K562 (cell line): ENCODE data around the gene AMN1. TPM values are rescaled to one million over a fixed set of nuclear protein-coding genes. Genes with fewer than 3 reads are reported as not detected.

Experiments used
- ARNT ChIP-seq, 2 experiments: fragments of 450-650 bp; IDR thresholded peaks; 2 replicates each; pipeline ENCODE4 v1.6.1; 2016; ENCODE audit warnings: mild to moderate bottlenecking in 1 of 2
- ATF1 ChIP-seq, 2 experiments: fragments of 450-650 bp in 1 of 2; IDR thresholded peaks; 2 replicates each; pipeline ENCODE4 v1.6.1; 2016; ENCODE audit warnings: missing compliant biosample characterization in 1 of 2, missing genetic modification characterization in 1 of 2
- CTBP1 ChIP-seq: fragments of 450-650 bp; IDR thresholded peaks from 2 replicates; pipeline ENCODE4 v1.6.1; 2016; ENCODE audit warnings: borderline replicate concordance
- E2F1 ChIP-seq: sonication (generic); formaldehyde crosslinking; IDR thresholded peaks from 2 replicates; pipeline ENCODE4 v1.8.1; 2023; ENCODE audit warnings: mild to moderate bottlenecking, missing genetic modification reagents, moderate library complexity
- ETS1 ChIP-seq: conservative IDR thresholded peaks from 2 replicates; pipeline ENCODE4 v1.6.1; 2011; ENCODE audit warnings: low read depth, mild to moderate bottlenecking, low read length; ENCODE audit not compliant: control insufficient read depth
- FOXK1 ChIP-seq: sonication (generic); formaldehyde crosslinking; IDR thresholded peaks from 2 replicates; pipeline ENCODE4 v1.8.0; 2022; ENCODE audit warnings: missing genetic modification reagents, mild to moderate bottlenecking, borderline replicate concordance
- FOXO4 ChIP-seq: fragments of 450-650 bp; formaldehyde crosslinking; IDR thresholded peaks from 2 replicates; pipeline ENCODE4 v1.4.0; 2020; ENCODE audit warnings: mild to moderate bottlenecking, moderate library complexity
- GTF2E2 ChIP-seq: fragments of 200-800 bp; sonication (Bioruptor generic); IDR thresholded peaks from 2 replicates; pipeline ENCODE4 v1.6.1; 2016; ENCODE audit warnings: missing genetic modification characterization, missing compliant biosample characterization
- HDAC2 ChIP-seq: fragments of 450-650 bp; IDR thresholded peaks from 2 replicates; pipeline ENCODE4 v1.6.1; 2016; ENCODE audit warnings: mild to moderate bottlenecking
- LEF1 ChIP-seq: fragments of 450-650 bp; IDR thresholded peaks from 2 replicates; pipeline ENCODE4 v1.6.1; 2016; ENCODE audit warnings: mild to moderate bottlenecking
- NCOA6 ChIP-seq: fragments of 450-650 bp; IDR thresholded peaks from 2 replicates; pipeline ENCODE4 v1.6.1; 2017; ENCODE audit warnings: mild to moderate bottlenecking
- POLR2H ChIP-seq: IDR thresholded peaks from 2 replicates; pipeline ENCODE4 v1.6.1; 2016; ENCODE audit warnings: missing genetic modification characterization, low read depth, mild to moderate bottlenecking, control low read depth, missing compliant biosample characterization, moderate library complexity
- RBBP5 ChIP-seq: fragments of 200-600 bp; sonication (generic); IDR thresholded peaks from 2 replicates; pipeline ENCODE4 v1.6.1; 2012; ENCODE audit warnings: borderline replicate concordance, mild to moderate bottlenecking, low read length, control low read depth, inconsistent platforms; ENCODE audit not compliant: insufficient read depth, poor library complexity, severe bottlenecking
- RBFOX2 ChIP-seq: fragments of 200-400 bp; formaldehyde crosslinking; IDR thresholded peaks from 2 replicates; pipeline ENCODE4 v1.6.1; 2017; ENCODE audit warnings: low read depth, mild to moderate bottlenecking, low read length, moderate library complexity
- SMC3 ChIP-seq: conservative IDR thresholded peaks from 2 replicates; pipeline ENCODE4 v1.6.1; 2011; ENCODE audit warnings: low read depth, low read length, improper control_type of control experiment; ENCODE audit not compliant: insufficient read depth
- SOX6 ChIP-seq: fragments of 450-650 bp; IDR thresholded peaks from 2 replicates; pipeline ENCODE4 v1.6.1; 2014; ENCODE audit warnings: mild to moderate bottlenecking
- SREBF1 ChIP-seq: fragments of 150-350 bp; IDR thresholded peaks from 2 replicates; pipeline ENCODE4 v1.6.1; 2014; ENCODE audit warnings: antibody characterized with exemption, low read depth, low read length, borderline replicate concordance
- TBL1XR1 ChIP-seq, 2 experiments: IDR thresholded peaks; 2 replicates each; pipeline ENCODE4 v1.6.1; 2012; ENCODE audit warnings: improper control_type of control experiment in 2 of 2, low read length in 2 of 2, mild to moderate bottlenecking in 1 of 2
- THRAP3 ChIP-seq: fragments of 450-650 bp; IDR thresholded peaks from 2 replicates; pipeline ENCODE4 v1.6.1; 2016; ENCODE audit warnings: mild to moderate bottlenecking, inconsistent platforms, borderline replicate concordance
- ZBTB1 ChIP-seq: sonication (generic); formaldehyde crosslinking; IDR thresholded peaks from 2 replicates; pipeline ENCODE4 v1.8.1; 2023; ENCODE audit warnings: missing genetic modification reagents, low read depth, mild to moderate bottlenecking, borderline replicate concordance
- ZNF146 ChIP-seq: IDR thresholded peaks from one replicate; pipeline ENCODE4 v1.6.1; 2018; ENCODE audit warnings: missing compliant biosample characterization; ENCODE audit not compliant: unreplicated experiment
- polyA plus RNA-seq, 8 experiments: library from polyadenylated mRNA; depleted of rRNA in 4 of 8; stranded (reverse) in 5 of 8; unstranded in 3 of 8; fragments of >200 nt; fragmentation: Nextera tagmentation in 2 of 8; fragmentation: Illumina TruSeq in 1 of 8; extraction: Ambion mirVana in 2 of 8; extraction: Trizol in 1 of 8; gene quantifications; 2 replicates each; pipeline versions ENCODE4 v1.2.1 to v1.2.3, GENCODE V29; 2011 to 2014; ENCODE audit warnings: inconsistent platforms in 1 of 8, missing spikeins in 1 of 8
- total RNA-seq, 7 experiments: library from RNA; depleted of rRNA in 6 of 7; stranded (reverse); fragments of >200 nt in 6 of 7; fragmentation: Illumina TruSeq in 2 of 7; extraction: Trizol in 2 of 7; gene quantifications; 2 replicates each; pipeline versions ENCODE4 v1.2.1 to v1.2.3, GENCODE V29; 2011 to 2021; ENCODE audit warnings: low replicate concordance in 1 of 7

The AMN1 gene
- total and polyA plus RNA-seq, 9 of the 15 experiments (the other 6 are each of a cell fraction or from before 2014, with no cell fraction given): 5.2 to 27.6 (median 13.0) TPM

- TF ChIP-seq E2F1: peak; percentile 84
- TF ChIP-seq FOXO4 (CRISPR knock-in tag): no peak
- no peak for TF ChIP-seq ZNF146 (CRISPR knock-in tag)
- TF ChIP-seq GTF2E2 (tag): no peak
- no peak for TF ChIP-seq NCOA6
- peak; percentile 40; the same call in 1 of the 2 replicates for TF ChIP-seq ATF1 (CRISPR knock-in tag; IDR thresholded peaks at IDR 0.05)
- peak; percentile 91 for TF ChIP-seq ATF1 (tag; IDR thresholded peaks at IDR 0.05)
- TF ChIP-seq RBFOX2: peak; percentile 73
- TF ChIP-seq RBBP5: peak; percentile 70
- no peak for TF ChIP-seq FOXK1 (CRISPR knock-in tag)
- peak in 1 of 2 experiments; percentile 66; a peak in 2 of 4 replicates for TF ChIP-seq ARNT (IDR thresholded peaks at IDR 0.05)
- peak; percentile 78 for TF ChIP-seq POLR2H (tag)
- peak; percentile 60; the same call in 1 of the 2 replicates for TF ChIP-seq SOX6
- no peak for TF ChIP-seq SREBF1
- no peak; the same call in 1 of the 2 replicates for TF ChIP-seq SMC3
- TF ChIP-seq HDAC2: no peak; the same call in 1 of the 2 replicates
- no peak for TF ChIP-seq ZBTB1 (CRISPR knock-in tag)
- TF ChIP-seq CTBP1: peak; percentile 77
- 0 out of 2 replicates have a peak, but pooled peaks have one; percentile 32 for TF ChIP-seq ETS1
- peak; percentile 16 to 41; a peak in 1 of 4 replicates for TF ChIP-seq TBL1XR1 (IDR thresholded peaks at IDR 0.05; ENCODE audit: low read length in 2 of 2)
- TF ChIP-seq LEF1: no peak
- TF ChIP-seq THRAP3: no peak
Measured at GRCh38 chr12:31659087-31659942, 69.5 kb downstream of the AMN1 start, which contains the start of gene ETFBKMT (continued).
